Activated T-cell treated with anti-CD3 and anti-CD28 coated beads for 4 hours (primary cell): Measurements from ENCODE around the gene BIK.
"Not testable (repeated sequence)": the region's sequence is repeated elsewhere in the genome, so short reads cannot be mapped to it uniquely, and the experiment has no call there.

ENCODE experiments used
- DNase-seq: peaks from one replicate; pipeline ENCODE4 v3.0.0-alpha.2; 2020

The BIK gene, protein sequence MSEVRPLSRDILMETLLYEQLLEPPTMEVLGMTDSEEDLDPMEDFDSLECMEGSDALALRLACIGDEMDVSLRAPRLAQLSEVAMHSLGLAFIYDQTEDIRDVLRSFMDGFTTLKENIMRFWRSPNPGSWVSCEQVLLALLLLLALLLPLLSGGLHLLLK

DNA sequence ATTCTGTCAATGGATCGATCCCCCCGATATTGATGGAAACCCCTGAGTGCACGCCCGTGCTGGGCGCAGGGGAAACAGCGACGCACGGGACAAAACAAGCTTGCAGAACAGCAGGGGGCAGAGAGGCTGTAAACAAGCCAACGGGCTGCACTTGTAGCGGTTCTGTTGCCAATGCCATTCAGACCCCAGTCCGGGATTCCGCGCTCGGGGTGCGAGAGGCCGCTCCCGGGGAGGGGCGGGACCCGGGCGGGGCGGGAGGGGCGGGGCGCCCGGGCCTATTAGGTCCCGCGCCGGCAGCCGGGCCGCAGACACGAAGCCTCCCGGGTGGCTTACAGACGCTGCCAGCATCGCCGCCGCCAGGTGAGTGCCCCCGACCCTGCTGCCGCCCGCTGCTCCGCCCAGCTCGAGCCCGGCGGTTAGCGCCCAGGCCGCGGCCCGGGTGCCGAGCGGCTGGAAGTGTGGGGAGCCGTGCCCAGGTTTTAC is at the start of gene BIK:
TSS of gene BIK (plus strand) at position 307 of the 483 bp plus-strand sequence. CDS start 13,273 bp downstream, outside the sequence.
- peak; percentile 29 for DNase-seq

DNA sequence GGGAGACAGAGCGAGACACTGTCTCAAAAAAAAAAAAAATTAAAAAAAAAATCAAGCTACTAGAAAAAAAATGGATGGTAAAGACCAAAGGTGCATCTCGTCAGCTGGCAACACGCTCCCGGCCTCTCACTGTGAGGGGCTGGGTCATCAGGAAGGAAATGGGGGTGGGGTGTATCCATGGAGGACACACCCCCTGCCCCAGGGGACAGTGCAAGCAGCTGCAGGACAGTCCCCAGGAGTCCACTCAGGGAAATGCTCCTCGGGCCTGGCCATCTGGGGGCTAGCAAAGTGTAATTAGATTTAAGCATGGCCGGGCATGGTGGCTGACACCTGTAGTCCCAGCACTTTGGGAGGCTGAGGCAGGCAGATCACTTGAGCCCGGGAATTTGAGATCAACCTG is 44.4 kb upstream of the BIK start:
- DNase-seq = no peak

DNA sequence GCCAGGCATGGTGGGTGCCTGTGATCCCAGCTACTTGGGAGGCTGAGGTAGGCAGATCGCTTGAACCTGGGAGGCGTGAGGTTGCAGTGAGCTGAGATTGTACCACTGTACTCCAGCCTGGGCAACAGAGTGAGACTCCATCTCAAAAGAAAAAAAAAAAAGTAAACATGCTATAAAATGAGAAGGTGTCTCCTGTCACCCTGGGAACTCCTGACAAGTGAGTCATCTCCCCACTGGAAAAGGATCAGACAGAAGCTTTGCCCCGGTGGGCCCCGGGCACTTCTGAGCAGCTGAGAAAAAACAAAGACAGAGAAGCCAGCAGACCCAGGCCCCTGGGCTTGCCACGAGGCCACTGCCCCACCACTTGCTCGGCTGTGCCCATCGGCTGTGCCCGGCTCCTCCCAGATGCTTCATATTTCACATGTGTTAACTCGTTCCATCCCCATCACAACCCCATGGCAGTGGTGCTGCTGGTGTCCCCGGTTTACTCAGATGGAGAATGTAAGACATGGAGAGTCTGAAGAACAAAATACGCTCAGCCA is 43.6 kb upstream of the BIK start:
- DNase-seq = no peak

DNA sequence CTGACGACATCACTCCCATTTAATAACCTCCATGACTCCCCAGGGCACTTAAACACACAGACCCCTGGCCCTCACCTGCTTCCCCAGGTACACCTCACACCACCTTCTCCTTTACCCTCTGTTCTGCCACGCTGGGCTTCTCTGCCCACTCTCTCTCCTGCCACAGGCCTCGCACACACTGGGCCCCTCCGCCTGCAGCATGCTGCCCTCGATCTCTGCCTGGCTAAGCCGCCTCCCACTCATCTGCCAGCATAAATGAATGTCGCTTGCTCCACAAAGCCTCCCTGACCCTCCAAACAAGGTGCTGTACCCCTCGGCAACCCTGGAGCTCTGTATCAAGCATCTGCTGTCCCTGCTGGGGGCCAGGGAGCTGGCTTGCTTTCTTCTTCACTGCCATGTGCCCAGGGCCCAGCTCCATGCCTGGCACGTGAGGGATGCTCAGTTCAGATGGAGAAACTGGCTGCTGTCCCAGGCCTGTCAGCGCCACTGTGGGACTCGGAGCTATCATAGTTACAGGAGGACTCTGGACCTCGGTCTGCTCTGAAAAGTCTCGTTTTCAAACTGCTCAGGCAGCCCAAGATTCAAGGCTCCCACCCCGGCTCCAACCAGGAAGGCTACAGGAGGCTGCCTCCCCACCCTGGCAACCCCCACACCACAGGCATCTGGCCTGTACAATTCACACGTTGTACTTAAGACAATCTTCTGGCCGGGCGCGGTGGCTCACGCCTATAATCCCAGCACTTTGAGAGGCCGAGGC is 33.3 kb upstream of the BIK start:
- no peak for DNase-seq

DNA sequence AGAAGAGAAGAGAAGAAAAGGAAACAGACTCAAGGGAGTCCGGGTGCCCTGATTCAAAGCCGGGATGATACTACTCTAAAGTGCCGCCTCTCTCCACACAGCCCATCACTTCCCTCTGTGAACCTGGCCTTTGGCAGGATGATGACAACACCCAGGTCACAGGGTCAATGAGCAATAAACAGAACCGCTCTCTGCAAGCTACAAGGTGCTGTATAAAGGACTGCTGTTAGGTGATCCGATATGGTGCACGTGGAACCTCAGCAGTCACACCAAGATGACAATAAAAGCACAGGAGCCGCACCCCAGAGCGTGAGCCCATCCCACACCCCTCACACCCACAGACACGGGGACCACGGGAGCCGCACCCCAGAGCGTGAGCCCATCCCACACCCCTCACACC is 32.0 kb upstream of the BIK start:
- no peak for DNase-seq

DNA sequence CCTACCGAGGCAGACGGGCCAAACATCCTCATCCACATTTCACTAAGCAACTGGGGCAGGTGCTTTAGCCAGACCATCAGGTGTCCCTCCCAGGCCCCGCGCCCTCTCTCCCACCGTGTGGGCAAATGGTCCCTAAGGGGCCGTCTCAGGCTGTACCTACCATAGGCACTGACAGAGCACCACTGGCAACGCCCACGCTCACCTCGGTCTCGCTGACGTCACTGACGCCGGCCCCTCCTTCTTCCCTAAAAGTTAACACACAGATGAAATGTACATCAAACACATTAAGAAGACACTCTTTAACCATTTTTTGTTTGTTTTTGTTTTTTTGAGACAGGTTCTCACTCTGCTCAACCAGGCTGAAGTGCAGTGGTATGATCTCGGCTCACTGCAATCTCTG is 30.8 kb upstream of the BIK start:
- DNase-seq = no peak

DNA sequence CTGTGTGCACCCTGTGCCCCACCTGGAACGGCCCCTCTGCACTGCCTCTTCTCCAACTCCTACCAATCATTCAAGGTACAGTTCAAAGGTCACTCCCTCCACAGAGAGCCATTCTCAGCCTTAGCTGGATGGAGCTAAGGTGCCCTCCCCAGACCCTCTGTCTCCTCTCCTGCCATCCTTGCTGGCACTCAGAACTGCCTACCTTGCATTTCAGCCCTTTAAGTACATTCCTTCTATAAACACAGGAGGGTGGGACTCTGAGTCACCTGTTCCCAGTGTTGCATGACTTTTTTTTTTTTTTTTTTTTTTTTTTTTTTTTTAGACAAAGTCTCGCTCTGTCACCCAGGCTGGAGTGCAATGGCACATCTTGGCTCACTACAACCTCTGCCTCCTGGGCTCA is 29.9 kb upstream of the BIK start:
- no peak for DNase-seq

DNA sequence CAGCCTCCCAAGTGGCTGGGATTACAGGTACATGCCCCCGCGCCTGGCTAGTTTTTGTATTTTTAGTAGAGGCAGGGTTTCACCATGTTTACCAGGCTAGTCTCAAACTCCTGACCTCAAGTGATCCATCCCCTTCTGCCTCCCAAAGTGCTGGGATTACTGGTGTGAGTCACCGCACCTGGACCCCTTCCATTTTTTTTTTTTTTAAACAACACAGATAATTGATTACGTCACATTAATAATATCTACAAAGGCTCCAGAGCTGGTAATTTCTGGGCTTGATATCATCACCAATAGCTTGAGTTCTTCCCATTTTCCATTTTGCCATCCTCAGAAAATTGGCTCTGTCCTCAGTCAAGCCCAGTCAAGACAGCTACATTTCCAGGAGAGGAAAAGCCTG is 28.6 kb upstream of the BIK start:
- DNase-seq = no peak

DNA sequence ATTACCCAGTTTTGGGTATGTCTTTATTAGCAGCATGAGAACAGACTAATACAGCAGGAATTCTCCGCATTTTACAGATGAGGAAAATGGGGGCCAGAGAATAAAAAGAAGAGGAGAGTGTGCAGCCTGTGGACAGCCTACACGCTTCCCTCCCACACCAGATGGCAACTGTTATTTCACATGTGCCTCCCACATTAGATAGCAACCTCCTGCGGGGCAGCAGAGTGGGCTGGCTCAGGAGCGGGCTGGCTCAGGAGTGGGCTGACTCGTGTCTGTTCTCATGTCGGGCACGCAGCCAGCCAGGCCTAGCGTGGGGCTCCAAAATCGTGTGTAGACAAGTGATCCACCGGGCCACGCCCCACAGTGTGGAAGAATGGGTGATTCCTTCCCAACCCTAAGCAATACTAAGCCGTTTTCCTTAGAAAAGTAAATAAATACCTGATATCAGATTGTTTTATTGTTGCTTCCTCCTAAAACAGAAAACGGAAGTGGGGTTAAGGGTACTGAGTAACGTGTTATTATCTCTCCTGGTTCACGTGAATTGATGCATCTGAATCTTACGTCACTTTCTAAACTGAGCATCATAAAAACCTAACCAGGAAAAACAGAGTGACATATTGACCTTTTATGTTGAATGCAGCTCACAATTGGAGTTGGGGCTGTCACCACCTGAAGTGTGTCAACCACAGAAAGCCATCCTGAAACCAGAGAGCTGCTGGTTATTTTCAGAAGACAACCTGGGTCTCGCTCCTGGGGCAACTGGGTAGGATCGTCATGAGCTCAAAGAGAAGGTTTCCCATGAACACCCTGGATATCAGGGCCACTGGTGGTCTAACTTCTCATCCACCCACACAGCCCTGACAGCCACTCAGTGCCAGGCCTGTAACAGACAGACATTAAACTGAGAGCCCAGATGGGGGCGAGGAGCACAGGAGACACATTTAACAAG is 24.6 kb upstream of the BIK start:
- DNase-seq = no peak

DNA sequence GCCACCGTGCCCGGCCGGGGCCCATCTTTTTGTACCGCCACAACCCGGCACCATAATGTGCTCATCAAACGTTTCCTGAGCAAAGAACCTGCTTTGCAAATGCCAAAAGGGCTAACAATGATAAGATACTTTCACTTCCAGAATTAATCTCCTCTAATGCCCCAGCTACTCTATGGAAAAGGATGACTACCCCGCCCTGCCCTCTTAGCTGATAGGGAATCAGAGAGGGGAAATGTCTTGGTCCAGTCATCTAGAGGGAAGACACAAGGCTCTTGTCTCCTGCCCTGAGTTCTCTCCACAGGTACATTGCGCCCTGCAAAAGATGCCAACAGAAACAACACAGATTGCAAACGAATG is 21.9 kb upstream of the BIK start:
- no peak for DNase-seq

DNA sequence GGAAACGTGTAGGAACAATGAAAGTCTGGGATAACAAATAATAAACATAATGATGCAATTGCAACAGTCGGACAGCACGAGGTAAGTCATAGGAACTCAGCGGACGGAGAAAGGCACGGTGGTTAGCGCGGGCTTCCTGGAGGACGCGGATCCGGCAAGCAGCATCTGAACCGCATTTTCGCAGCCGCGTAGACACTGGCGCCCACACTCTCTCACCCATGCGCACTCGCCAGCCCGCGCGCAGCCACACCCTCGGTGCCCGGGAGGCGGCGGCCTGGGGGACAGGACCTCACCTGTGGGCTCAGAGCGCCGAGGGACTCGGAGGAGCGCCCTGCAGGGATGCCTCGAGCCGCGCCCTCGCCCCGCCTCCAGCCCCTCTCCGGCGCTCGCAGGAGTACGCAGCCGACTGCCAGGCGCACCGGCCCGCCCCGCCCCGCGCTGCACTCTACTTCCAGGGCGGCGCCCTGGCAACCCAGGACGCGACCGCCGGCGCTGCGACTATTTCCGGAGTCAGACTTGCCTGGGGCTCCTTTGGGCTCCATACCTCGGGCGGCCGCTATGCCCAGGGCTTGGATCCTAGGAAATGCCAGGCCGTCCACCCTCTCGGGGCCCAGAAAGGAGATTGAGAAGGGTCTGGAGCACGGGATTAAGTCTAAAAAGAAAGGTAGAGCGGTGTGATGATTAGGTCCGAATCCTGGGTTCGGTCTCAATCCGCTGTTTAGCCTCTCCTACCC is 21.4 kb upstream of the BIK start, which contains the start of gene TTLL1:
TSS of gene TTLL1 (minus strand) at position 408 of the 734 bp plus-strand sequence. CDS start 13,805 bp downstream, outside the sequence.
- peak; percentile 71 for DNase-seq

DNA sequence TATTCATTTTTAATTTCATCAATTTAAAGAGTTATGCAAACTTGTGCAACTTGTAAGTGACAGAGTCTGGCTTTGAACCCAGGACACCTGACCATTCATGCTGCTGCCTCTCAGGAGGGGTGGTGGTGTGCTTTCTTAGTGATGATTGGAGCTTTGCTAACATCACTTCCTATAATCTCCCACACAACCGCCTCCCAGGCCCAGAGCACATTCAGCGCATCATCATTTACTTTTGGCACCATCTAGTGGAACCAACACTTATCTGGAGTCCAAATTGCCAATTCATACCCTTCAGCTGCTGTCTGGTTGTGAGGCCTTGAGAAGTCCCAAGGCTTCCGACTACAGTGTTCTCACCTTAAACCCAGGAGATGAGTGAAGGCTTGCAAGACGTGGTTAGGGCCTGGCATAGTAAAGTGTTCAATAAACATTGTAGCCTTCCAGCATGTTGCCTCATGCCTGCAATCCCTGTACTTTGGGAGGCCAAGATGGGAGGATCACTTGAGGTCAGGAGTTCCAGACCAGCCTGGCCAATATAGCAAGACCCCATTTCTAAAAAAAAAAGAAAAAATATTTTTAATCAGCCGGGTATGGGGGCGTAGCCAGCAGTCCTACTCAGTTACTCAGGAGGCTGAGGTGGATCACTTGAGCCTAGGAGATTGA is 20.3 kb upstream of the BIK start:
- DNase-seq = peak; percentile 17

DNA sequence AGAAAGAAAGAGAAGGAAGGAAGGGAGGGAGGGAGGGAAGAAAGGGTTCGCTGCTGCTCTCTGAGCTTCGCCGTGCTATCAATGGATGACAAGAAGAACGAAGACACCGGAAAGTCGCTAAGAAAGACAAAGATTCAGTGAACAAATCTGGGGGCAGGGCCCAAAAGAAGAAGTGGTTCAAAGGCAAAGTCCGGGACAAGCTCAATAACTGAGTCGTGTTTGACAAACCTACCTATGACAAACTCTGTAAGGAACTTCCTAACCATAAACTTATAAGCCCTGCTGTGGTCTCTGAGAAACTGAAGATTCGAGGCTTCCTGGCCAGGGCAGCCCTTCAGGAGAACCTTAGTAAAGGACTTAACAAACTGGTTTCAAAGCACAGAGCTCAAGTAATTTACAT is 18.5 kb upstream of the BIK start:
- no peak for DNase-seq

DNA sequence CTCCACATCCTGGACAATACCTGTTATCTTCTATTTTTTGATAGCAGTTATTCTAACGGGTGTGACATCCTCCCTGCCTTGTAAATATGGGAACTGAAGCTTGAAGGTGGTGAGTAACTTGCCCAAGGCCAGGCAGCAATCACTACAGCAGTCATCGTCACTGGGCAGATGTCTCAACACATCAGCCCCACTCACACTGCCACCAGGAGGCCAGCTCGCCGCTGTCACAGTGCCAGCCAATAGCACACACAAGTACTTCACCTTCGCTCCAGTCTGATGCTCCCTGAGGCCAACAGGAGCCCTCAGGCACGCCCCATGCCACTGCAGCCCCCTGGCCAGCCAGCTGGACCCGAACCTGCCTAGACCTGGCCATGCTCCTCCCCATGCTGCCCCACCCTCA is 16.5 kb upstream of the BIK start:
- DNase-seq = no peak

DNA sequence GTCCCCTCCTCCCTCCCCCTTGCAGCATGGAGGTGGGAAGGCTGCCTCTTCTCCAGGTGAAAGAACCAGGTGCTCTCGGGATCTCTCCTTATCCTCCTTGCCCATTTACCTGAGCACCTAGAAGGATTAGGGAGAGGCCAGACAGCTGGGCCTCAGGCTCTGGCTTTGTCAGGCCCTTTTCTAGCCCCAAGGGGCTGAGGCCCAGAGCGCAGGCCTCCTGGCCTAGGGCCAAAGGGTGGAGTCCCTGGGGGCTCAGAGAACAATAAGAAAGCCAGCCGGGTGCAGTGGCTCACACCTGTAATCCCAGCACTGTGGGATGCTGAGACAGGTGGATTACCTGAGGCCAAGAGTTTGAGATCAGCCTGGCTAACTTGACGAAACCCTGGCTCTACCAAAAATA is 16.0 kb upstream of the BIK start:
- DNase-seq = no peak

DNA sequence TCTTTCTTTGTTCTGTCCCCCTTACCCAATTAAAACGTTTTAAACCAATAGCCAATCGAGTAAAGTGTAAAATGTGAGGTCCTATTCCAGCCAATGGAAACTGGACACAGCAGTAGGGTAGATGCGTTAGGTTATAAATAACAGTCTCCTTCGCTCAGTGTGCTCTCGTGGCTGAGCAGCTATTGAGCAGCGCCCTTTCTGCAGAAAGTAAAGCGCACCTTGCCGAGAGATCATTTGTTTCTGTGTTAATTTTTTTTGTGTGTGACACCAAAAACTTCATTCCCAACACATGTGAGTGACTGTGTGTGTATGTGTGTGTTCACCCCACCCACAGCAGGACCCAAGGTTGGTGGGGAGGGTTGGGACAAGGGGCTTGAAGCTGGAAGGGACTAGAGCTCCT is 14.1 kb upstream of the BIK start:
- no peak for DNase-seq

DNA sequence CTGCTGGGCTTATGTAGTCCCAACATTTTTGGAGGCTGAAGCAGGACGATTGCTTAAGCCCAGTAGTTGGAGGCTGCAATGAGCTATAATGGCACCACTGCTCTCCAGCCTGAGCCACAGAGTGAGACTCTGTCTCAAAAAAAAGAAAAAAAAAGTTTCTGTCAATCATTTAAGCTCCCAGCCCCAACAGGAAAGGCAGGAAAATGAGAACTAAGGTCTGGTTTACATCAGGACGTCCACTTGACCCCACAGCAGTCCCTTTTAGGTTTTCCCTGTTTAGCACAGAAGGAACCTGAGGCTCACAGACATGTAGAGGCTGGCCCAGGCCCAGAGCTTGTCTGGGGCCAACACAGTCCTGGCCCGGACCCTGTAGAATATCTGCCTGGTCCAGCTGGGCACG is 12.2 kb upstream of the BIK start:
- no peak for DNase-seq

DNA sequence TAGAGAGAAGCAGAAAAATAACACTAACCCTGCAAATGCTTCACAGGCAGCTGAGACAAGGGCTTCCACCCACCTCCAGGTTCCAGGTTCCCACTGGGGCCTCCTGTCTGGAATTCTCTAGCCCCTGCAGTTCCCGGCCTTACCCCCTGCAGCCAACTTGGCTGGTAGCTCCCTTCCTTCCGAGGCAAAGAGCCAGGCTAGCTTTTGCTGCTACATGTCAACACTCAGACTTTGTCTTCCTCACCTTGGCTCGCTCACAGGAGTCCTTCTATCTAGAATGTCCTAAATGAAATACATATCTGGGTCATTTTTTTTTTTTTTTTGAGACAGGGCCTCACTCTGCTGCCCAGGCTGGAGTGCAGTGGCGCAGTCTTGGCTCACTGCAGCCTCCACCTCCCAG is 11.5 kb upstream of the BIK start:
- no peak for DNase-seq

DNA sequence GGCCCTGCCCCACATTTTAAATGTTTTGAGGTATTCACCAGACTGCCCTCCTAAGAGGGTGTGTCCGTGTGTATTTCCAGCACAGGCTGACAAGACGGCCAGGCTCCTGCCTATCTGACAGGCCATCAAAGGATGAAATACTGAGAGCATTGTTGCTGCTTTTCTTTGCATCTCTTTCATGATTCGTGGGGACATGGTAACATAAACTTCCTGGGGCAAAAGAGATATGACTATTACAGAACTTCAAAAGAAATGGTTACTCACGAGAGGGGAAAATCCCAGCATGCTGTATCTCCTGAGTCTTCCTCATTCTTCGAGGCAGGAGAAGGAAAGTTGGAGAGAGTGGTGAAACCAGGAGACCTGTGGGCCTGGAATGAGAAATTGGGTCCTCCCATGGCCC is 10.3 kb upstream of the BIK start:
- DNase-seq = no peak

DNA sequence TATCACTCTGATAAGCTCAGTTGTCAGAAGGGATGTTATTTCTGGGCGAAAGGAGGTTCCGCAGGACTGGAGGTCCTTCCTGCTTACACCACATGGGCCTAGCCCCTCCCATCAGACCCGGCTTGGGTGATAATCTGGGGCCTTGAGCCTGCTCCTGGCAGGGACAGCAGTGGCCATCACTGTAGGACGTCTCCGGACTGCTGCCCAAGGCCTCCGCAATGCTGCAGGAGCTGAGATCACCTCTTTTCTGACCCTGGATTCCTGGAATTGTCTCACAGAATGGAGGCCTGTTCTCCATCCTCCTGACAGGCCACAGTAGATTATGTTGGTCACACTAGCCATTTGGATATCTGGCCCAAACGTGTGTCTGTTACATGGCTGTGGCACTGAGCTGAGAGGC is 9.2 kb upstream of the BIK start:
- no peak for DNase-seq

DNA sequence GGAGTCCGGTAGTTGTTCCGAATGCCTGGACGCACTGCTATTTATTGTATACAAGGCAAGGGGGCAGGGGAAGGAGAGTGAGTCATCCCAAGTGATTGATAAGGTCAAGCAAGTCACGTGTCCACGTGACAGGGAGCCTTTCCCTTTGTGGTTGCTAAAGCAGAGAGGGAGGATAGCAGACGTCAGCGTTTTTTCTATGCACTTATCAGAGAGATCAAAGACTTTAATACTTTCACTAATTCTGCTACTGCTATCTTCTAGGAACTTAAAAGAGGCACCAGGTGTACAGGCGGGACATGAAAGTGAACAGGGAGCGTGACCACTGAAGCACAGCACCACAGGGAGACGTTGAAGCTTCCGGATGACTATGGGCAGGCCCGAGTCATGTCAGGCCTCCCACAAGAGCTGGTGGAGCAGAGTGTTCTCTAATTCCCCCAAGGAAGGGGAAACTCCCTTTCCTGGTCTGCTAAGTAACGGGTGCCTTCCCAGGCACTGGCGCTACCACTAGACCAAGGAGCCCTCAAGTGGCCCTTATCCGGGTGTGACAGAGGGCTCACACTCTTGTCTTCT is 6.4 kb upstream of the BIK start:
- not testable (repeated sequence) for DNase-seq

DNA sequence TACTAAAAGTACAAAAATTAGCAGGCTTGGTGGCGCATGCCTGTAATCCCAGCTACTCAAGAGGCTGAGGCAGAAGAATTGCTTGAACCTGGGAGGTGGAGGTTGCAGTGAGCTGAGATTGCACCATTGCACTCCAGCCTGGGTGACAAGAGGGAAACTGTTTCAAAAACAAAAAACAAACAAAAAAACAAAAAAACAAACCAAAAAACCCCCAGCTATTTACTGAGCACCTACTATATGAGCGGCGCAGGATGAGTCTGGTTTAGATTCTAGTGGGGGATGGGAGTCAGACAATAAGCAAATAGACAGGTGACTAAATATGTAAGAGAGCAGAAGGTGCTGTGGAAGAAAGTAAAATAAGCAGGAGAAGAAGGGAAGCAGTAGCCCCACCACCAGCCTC is 5.6 kb upstream of the BIK start:
- not testable (repeated sequence) for DNase-seq
